Mesothelial cell of epicardium (in vitro differentiated cells): ENCODE data around the gene HOMER1. TPM values are rescaled to one million over a fixed set of nuclear protein-coding genes. Genes with fewer than 3 reads are reported as not detected.
A peak's percentile ranks its signal among the peaks of the same experiment; 100 is the strongest.

ENCODE experiments used
- DNase-seq, 2 experiments: peaks; one replicate each; pipeline ENCODE4 v3.0.0; 2021; ENCODE audit warnings: low spot score in 2 of 2; ENCODE audit not compliant: unreplicated experiment in 2 of 2
- H3K27ac Mint-ChIP-seq: 2 replicates; pipeline ENCODE4 v1.8.0; 2021; ENCODE audit warnings: mixed read lengths
- H3K27me3 Mint-ChIP-seq: 2 replicates; pipeline ENCODE4 v1.8.0; 2021; ENCODE audit warnings: low read depth, mixed read lengths
- H3K36me3 Mint-ChIP-seq: 2 replicates; pipeline ENCODE4 v1.8.0; 2021; ENCODE audit warnings: mixed read lengths
- H3K4me1 Mint-ChIP-seq: 2 replicates; pipeline ENCODE4 v1.8.0; 2021; ENCODE audit warnings: mixed read lengths
- H3K4me3 Mint-ChIP-seq: 2 replicates; pipeline ENCODE4 v1.8.0; 2021; ENCODE audit warnings: mild to moderate bottlenecking, moderate library complexity, mixed read lengths
- H3K9me3 Mint-ChIP-seq: 2 replicates; pipeline ENCODE4 v1.8.0; 2021; ENCODE audit warnings: mixed read lengths
- total RNA-seq: library from RNA; stranded (reverse); gene quantifications from 3 replicates; pipeline ENCODE4 v1.2.1, GENCODE V29; 2021
- TF ChIP-seq, protein P1 (sequence below): fragments of 200-600 bp; sonication (generic); IDR thresholded peaks from one replicate; pipeline ENCODE4 v1.5.0; 2021; ENCODE audit warnings: antibody characterized with exemption; ENCODE audit not compliant: unreplicated experiment

HOMER1 gene
- total RNA-seq, 1 donor from 2014 or later = 21.6 TPM

DNA sequence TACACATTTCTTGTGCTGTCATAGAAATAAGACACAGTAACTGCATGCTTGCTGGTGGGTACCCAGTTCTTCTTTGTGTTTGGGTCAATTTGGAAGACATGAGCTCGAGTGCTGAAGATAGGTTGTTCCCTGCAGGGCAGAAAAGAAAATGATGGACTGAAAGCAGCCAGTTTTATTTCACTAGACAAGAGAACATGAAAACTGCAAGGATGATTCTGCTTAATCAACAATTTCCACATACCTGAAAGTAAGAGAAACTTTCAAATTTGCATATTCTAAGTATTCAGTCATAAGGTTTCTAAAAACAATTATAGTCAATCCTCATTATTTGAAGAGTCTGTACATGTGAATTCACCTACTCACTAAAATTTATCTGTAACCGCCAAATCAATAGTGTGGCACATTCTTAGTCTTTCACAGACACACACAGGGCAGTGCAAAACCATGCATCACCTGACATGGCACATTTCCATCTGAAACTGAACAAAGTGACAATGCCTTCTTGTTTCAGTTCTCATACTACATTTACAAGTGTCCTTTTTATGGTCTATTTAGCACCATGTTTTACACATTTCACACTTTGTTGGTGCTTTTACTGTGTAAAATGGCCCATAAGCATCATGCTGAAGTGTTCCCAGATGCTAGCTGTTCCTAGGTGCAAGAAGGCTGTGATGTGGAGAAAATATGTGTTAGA, 56.9 kb downstream of the HOMER1 start:
- peaks cover 22% of the 10 kb centered on the region for H3K4me1 Mint-ChIP-seq
- peaks cover 6% of the 10 kb centered on the region for H3K36me3 Mint-ChIP-seq
- H3K9me3 Mint-ChIP-seq = no peaks in the 10 kb centered on the region
- no peaks in the 10 kb centered on the region for H3K27me3 Mint-ChIP-seq
- TF ChIP-seq, protein P1, sequence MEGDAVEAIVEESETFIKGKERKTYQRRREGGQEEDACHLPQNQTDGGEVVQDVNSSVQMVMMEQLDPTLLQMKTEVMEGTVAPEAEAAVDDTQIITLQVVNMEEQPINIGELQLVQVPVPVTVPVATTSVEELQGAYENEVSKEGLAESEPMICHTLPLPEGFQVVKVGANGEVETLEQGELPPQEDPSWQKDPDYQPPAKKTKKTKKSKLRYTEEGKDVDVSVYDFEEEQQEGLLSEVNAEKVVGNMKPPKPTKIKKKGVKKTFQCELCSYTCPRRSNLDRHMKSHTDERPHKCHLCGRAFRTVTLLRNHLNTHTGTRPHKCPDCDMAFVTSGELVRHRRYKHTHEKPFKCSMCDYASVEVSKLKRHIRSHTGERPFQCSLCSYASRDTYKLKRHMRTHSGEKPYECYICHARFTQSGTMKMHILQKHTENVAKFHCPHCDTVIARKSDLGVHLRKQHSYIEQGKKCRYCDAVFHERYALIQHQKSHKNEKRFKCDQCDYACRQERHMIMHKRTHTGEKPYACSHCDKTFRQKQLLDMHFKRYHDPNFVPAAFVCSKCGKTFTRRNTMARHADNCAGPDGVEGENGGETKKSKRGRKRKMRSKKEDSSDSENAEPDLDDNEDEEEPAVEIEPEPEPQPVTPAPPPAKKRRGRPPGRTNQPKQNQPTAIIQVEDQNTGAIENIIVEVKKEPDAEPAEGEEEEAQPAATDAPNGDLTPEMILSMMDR = no peak
- no peak for DNase-seq
- H3K4me3 Mint-ChIP-seq = no peak overlapping the region
- no peak overlapping the region for H3K27ac Mint-ChIP-seq

DNA sequence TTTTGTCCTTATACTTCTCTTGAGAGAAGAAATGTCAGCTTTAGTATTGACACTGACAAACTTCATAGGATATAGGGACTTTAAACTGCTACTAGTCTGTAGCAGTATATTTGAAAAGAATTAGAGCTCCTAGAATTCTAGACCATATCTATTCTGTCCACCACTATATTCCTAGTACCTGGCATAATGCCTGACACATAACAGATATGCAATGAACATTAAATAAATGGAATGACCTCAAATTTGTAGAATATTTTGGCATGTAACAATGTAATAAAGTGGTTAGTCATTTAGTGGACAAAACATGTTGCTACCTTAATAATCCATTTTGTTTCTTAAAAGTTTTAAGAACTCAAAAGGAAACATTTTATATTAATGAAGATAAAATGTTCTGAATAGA, 57.5 kb downstream of the HOMER1 start:
- peaks cover 6% of the 10 kb centered on the region for H3K36me3 Mint-ChIP-seq
- TF ChIP-seq, protein P1 = no peak
- no peak overlapping the region for H3K27ac Mint-ChIP-seq
- DNase-seq = no peak
- peaks cover 22% of the 10 kb centered on the region for H3K4me1 Mint-ChIP-seq
- no peaks in the 10 kb centered on the region for H3K27me3 Mint-ChIP-seq
- no peak overlapping the region for H3K4me3 Mint-ChIP-seq
- no peaks in the 10 kb centered on the region for H3K9me3 Mint-ChIP-seq

DNA sequence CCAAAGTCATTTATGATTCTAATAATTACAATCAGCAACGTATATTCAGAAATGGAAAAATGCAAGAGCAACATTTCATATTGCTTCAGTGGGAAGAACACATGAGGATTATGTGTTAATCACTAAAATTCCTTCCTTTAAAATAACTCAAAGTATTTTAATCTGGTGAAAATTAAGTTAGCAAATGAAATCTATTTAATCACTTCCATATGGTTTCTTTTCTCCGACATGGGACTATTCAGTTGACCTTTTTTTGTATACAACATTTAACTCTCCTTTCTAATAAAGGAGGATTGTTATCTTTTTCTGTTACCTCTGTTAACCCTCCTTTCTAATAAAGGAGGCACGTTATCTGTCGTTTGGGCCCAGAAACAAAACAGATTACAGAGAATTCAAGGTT, 59.9 kb downstream of the HOMER1 start:
- H3K4me1 Mint-ChIP-seq = peaks cover 21% of the 10 kb centered on the region
- H3K36me3 Mint-ChIP-seq = peaks cover 8% of the 10 kb centered on the region
- peak overlapping the region; percentile 61 for H3K27ac Mint-ChIP-seq
- no peak overlapping the region for H3K4me3 Mint-ChIP-seq
- H3K9me3 Mint-ChIP-seq = no peaks in the 10 kb centered on the region
- H3K27me3 Mint-ChIP-seq = no peaks in the 10 kb centered on the region
- DNase-seq = no peak
- TF ChIP-seq, protein P1 = no peak

DNA sequence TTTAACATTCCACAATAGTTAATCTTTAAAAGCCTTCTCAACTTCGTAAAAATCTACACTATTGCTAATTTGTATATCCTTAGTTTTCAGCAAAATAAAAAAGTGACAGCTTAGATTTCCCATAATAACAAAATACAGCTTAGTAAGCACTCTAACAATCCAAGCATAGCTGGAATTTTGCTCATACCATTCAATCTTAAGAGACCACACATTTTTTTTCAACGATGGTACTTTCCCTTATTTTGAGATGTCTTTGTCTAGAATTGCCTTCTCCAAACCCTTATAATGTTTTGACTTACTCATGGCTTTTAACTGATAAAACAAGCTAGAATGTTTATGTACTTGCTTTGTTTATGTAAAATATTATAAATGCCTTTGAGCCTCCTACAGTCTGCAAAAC, 65.6 kb downstream of the HOMER1 start:
- peaks cover 9% of the 10 kb centered on the region for H3K36me3 Mint-ChIP-seq
- H3K27ac Mint-ChIP-seq = peak overlapping the region; percentile 47
- TF ChIP-seq, protein P1 = no peak
- no peak for DNase-seq
- H3K9me3 Mint-ChIP-seq = no peaks in the 10 kb centered on the region
- no peak overlapping the region for H3K4me3 Mint-ChIP-seq
- no peaks in the 10 kb centered on the region for H3K27me3 Mint-ChIP-seq
- H3K4me1 Mint-ChIP-seq = peaks cover 16% of the 10 kb centered on the region

DNA sequence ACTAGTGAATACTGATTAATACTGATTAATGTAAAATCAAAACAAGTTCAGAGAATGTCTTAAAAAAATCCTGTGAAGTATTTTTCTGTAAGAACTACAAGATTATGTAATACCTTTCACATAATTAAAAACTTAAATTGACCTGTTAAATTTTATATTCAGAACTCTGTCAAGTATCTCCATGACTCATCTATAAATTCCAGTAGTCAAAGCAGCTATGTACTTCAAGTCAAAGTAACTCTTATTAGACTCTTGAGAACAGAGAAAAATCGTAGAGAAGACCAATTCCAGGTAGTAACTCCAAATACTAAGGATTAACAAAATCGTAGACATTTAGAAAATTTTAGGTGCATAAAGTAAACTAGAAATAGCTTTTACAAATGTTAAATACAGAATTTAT, 77.1 kb downstream of the HOMER1 start:
- Mint-ChIP-seq H3K4me1 (no peaks in the 10 kb centered on the region), H3K9me3 (no peaks in the 10 kb centered on the region), H3K4me3 (no peak overlapping the region), H3K36me3 (peaks cover 8% of the 10 kb centered on the region), H3K27ac (no peak overlapping the region), H3K27me3 (no peaks in the 10 kb centered on the region)
- DNase-seq = no peak
- TF ChIP-seq, protein P1 = no peak

DNA sequence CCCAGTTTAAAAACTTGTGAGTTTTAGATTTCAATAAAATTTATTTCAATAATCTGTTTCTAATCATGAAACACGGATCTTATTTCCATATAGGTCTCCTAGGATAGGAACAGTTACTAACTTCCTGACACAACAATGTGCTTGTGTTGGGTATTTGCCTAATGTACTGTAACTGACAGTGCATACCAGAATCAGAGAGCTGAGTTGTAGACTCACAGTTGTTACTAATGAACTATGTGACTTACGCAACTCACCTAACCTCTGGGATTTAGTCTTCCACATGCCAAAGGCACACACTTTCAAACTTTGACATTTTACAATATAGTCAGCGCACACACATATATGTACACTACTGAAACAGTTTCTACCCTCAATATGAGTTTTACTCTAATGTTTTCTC, 77.7 kb downstream of the HOMER1 start:
- H3K27ac Mint-ChIP-seq = no peak overlapping the region
- no peak for DNase-seq

More for the DNA sequence above, 77.7 kb downstream of the HOMER1 start:
- H3K4me3 Mint-ChIP-seq = no peak overlapping the region
- TF ChIP-seq, protein P1 = no peak
- H3K27me3 Mint-ChIP-seq = no peaks in the 10 kb centered on the region
- no peaks in the 10 kb centered on the region for H3K4me1 Mint-ChIP-seq
- H3K36me3 Mint-ChIP-seq = peaks cover 10% of the 10 kb centered on the region
- H3K9me3 Mint-ChIP-seq = no peaks in the 10 kb centered on the region
